HFF-Myc (cell line): ENCODE results near the gene PPIA.

Experiments
- DNase-seq: peaks from one replicate; pipeline ENCODE4 v3.0.0-alpha.2; 2011; ENCODE audit warnings: low read depth; ENCODE audit errors: extremely low read depth
- H3K4me3 ChIP-seq: replicated peaks from 2 replicates; pipeline ENCODE4 v1.5.1; 2011; ENCODE audit warnings: low read depth, mild to moderate bottlenecking, control low read depth, low read length
- TF ChIP-seq, protein P1 (sequence below): IDR thresholded peaks from 2 replicates; pipeline ENCODE4 v1.5.1; 2012; ENCODE audit warnings: mild to moderate bottlenecking, low read depth, low read length, control low read depth; ENCODE audit errors: missing control alignments

Gene PPIA

DNA sequence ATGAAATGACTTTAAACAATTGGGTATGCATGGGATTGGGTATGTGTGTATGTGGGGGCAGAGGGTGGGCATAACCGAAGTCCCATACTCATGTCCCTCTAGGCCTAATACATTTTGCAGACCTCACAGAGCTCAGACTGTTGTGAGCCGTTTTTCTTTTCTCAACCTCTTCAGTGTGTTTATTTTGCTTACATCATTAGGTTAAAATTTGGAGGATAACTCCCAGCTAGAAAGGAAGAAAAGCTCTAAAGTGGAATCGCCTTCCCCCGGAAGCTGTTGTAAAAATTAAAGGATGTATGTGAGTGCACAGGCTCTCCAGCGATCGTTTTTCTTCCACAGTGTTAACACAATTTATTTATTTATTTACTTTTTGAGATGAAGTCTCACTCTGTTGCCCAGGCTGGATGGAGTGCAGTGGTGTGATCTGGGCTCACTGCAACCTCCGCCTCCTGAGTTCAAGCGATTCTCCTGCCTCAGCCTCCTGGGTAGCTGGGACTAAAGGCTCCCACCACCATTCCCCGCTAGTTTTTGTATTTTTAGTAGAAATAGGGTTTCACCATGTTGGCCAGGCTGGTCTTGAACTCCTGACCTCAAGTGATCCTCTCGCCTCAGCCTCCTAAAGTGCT is 52.9 kb downstream of the PPIA start:
- H3K4me3 ChIP-seq: peak overlapping the region; percentile 87
- TF ChIP-seq, protein P1, sequence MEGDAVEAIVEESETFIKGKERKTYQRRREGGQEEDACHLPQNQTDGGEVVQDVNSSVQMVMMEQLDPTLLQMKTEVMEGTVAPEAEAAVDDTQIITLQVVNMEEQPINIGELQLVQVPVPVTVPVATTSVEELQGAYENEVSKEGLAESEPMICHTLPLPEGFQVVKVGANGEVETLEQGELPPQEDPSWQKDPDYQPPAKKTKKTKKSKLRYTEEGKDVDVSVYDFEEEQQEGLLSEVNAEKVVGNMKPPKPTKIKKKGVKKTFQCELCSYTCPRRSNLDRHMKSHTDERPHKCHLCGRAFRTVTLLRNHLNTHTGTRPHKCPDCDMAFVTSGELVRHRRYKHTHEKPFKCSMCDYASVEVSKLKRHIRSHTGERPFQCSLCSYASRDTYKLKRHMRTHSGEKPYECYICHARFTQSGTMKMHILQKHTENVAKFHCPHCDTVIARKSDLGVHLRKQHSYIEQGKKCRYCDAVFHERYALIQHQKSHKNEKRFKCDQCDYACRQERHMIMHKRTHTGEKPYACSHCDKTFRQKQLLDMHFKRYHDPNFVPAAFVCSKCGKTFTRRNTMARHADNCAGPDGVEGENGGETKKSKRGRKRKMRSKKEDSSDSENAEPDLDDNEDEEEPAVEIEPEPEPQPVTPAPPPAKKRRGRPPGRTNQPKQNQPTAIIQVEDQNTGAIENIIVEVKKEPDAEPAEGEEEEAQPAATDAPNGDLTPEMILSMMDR: no peak
- no peak for DNase-seq

DNA sequence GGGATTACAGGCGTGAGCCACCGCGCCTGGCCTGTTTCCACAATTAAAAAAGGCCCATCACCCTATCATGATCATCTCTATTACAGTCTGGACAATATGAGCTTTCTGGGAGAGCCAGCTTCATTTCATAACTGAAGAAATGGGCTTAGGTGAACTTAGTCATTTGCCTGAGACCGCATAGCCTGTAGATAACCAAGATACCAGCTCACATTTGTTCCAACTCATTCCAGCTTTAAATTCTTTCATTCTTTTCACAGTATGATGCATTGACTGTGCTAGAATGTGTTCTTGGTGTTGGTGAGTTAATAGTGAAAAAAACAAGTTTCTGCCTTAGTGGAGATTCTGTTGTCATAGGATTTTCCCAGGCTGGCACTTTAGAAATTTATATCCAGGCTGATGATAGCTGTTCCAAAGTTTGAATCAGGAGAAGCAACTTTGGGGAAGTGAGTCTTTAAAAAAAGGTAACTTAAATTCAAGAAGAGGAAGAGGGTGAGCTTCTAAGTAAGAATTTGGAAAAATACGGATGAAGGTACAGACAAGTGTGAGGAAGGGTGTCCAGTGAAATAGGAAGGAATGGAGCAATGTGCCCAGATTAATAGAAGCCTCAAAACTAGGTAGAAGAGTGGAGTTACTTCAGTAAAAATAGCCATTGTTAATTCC is 53.5 kb downstream of the PPIA start:
- no peak overlapping the region for H3K4me3 ChIP-seq
- DNase-seq: no peak
- TF ChIP-seq, protein P1: no peak

DNA sequence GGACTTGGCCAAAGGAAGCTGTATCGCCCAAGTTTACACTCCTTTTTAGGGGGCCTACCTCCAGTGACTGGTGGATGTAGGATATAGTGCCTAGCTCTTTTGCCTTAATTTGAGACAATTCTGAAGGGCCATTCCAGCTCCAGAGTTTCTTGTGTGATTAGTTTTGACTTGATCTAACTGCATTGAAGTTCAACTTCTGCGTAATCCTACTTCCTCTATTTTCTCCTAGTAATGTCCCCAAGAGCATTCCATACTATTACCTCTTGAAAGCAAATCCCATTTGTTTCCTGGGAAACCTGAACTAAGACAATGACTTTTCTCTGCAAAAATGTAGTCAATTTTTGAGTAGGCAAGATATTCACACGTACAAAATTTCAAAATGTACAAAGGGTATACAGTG is 56.1 kb downstream of the PPIA start:
- DNase-seq: no peak
- TF ChIP-seq, protein P1: no peak
- H3K4me3 ChIP-seq: no peak overlapping the region
